Activated naive CD4-positive, alpha-beta T cell treated with Interleukin-2 at 50 U/mL for 16 hours (primary cell): ENCODE data around the gene RIMBP3C.
"Not testable (repeated sequence)": the region's sequence is repeated elsewhere in the genome, so short reads cannot be mapped to it uniquely, and the experiment has no call there.

Experiments
- DNase-seq: peaks from one replicate; pipeline ENCODE4 v3.0.0-alpha.2; 2020

RIMBP3C gene

GRCh38 chr22:21551361-21551760, at the start of gene RIMBP3C:
Gene RIMBP3C (minus strand): TSS chr22:21551461. CDS start chr22:21550976, 485 bp downstream.
- not testable (repeated sequence) for DNase-seq

- no peak for DNase-seq
These were observed 48.0 kb upstream of the RIMBP3C start for GRCh38 chr22:21599053-21599893.

- DNase-seq: no peak
These were observed 47.0 kb upstream of the RIMBP3C start for GRCh38 chr22:21598302-21598701.

GRCh38 chr22:21596356-21597135, 45.3 kb upstream of the RIMBP3C start:
- DNase-seq: not testable (repeated sequence)

- DNase-seq: no peak
These were observed 43.7 kb upstream of the RIMBP3C start for GRCh38 chr22:21594865-21595452.

GRCh38 chr22:21593406-21594232, 42.4 kb upstream of the RIMBP3C start:
- DNase-seq: no peak

GRCh38 chr22:21592422-21592821, 41.2 kb upstream of the RIMBP3C start:
- DNase-seq: no peak

- DNase-seq: no peak
These were observed 40.4 kb upstream of the RIMBP3C start for GRCh38 chr22:21591695-21592094.

- DNase-seq: no peak
These were observed 39.8 kb upstream of the RIMBP3C start for GRCh38 chr22:21590809-21591641.

GRCh38 chr22:21589396-21589795, 38.1 kb upstream of the RIMBP3C start:
- DNase-seq: no peak

GRCh38 chr22:21587803-21588611, 36.7 kb upstream of the RIMBP3C start:
- peak; percentile 55 for DNase-seq

- DNase-seq: no peak
These were observed 34.1 kb upstream of the RIMBP3C start for GRCh38 chr22:21585389-21585788.

- DNase-seq: no peak
These were observed 31.8 kb upstream of the RIMBP3C start for GRCh38 chr22:21582801-21583740.

GRCh38 chr22:21581009-21581713, 29.9 kb upstream of the RIMBP3C start:
- not testable (repeated sequence) for DNase-seq

- DNase-seq: not testable (repeated sequence)
These were observed 29.4 kb upstream of the RIMBP3C start for GRCh38 chr22:21580623-21581007.

- DNase-seq: no peak
These were observed 28.2 kb upstream of the RIMBP3C start for GRCh38 chr22:21579474-21579851.

- DNase-seq: no peak
These were observed 22.7 kb upstream of the RIMBP3C start for GRCh38 chr22:21573750-21574494.

- no peak for DNase-seq
These were observed 22.1 kb upstream of the RIMBP3C start for GRCh38 chr22:21573293-21573734.
